A549 treated with Mapracorat at 1 μM for 4 hours (cell line): ENCODE measurements around the gene CD79B. TPM values are rescaled to one million over a fixed set of nuclear protein-coding genes. Genes with fewer than 3 reads are reported as not detected.

Experiments
- total RNA-seq: library from RNA; stranded (reverse); fragments of 200-300 nt; extraction: Qiagen RNA extraction; gene quantifications from 5 replicates; pipeline ENCODE4 v1.2.3, GENCODE V29; 2022

Gene CD79B
- total RNA-seq = 0.16 TPM in 1 of 5 replicates, not detected in the others

GRCh38 chr17:63931981-63932561 is at the start of gene CD79B:
CD79B (minus strand) TSS chr17:63932331; CDS start chr17:63932261, 70 bp downstream.

GRCh38 chr17:63972796-63973195 is 40.7 kb upstream of the CD79B start, which contains the start of gene SCN4A:
SCN4A (minus strand) TSS chr17:63972918; CDS start chr17:63972841, 77 bp downstream.

GRCh38 chr17:63918789-63919305 is 13.3 kb downstream of the CD79B start, which contains the start of gene GH1:
GH1 (minus strand) TSS chr17:63918839; CDS start chr17:63918776, 63 bp downstream.

GRCh38 chr17:63911041-63911635 is 21.0 kb downstream of the CD79B start, which contains the start of gene CSHL1:
CSHL1 (minus strand) TSS chr17:63911258; CDS start chr17:63911196, 62 bp downstream.

GRCh38 chr17:63896524-63897354 is 35.4 kb downstream of the CD79B start, which contains the start of gene CSH1:
CSH1 (minus strand) TSS chr17:63896574; CDS start chr17:63896511, 63 bp downstream.

GRCh38 chr17:63881935-63882601 is 50.1 kb downstream of the CD79B start, which contains the start of gene GH2:
GH2 (minus strand) TSS chr17:63881944; CDS start chr17:63881801, 143 bp downstream.

Other genes with a start within 250 kb of the CD79B start
- gene LIMD2, start 232.2 kb downstream of the CD79B start, total RNA-seq = 8.7 to 14.4 TPM (median 10.6 TPM) in 5 replicates
- gene STRADA, start 190.5 kb downstream of the CD79B start, total RNA-seq = 25.0 to 27.0 TPM (median 25.6 TPM) in 5 replicates
- 87.8 to 128 TPM (median 97.8 TPM) in 5 replicates for gene CCDC47, start 158.7 kb downstream of the CD79B start, total RNA-seq
- 92.8 to 104 TPM (median 95.6 TPM) in 5 replicates for gene DDX42, start 158.2 kb downstream of the CD79B start, total RNA-seq
- gene PSMC5, start 104.9 kb downstream of the CD79B start, total RNA-seq = 197 to 251 TPM (median 212 TPM) in 5 replicates
- 48.7 to 58.6 TPM (median 53.9 TPM) in 5 replicates for gene FTSJ3, start 104.7 kb downstream of the CD79B start, total RNA-seq
- gene SMARCD2, start 89.6 kb downstream of the CD79B start, total RNA-seq = 52.0 to 62.8 TPM (median 57.0 TPM) in 5 replicates
- gene CSH2, start 58.7 kb downstream of the CD79B start, total RNA-seq = not detected in 5 replicates
- gene GH2, start 50.4 kb downstream of the CD79B start, total RNA-seq = not detected in 5 replicates
- gene CSH1, start 35.8 kb downstream of the CD79B start, total RNA-seq = not detected in 5 replicates
- not detected in 5 replicates for gene CSHL1, start 21.1 kb downstream of the CD79B start, total RNA-seq
- not detected in 5 replicates for gene GH1, start 13.5 kb downstream of the CD79B start, total RNA-seq
- gene SCN4A, start 40.6 kb upstream of the CD79B start, total RNA-seq = 0.02 to 0.20 TPM (median 0.05 TPM) in 5 replicates
- 0.55 to 1.2 TPM (median 0.66 TPM) in 5 replicates for gene PRR29, start 66.0 kb upstream of the CD79B start, total RNA-seq
- not detected in 5 replicates for gene ICAM2, start 88.3 kb upstream of the CD79B start, total RNA-seq
- gene ERN1, start 197.8 kb upstream of the CD79B start, total RNA-seq = 3.0 to 4.4 TPM (median 3.7 TPM) in 5 replicates